Heart right ventricle (tissue), 16 donors: ENCODE measurements around the gene KCTD5. TPM values are rescaled to one million over a fixed set of nuclear protein-coding genes. Genes with fewer than 3 reads are reported as not detected.

Experiments used
- ATAC-seq, 8 donors: fragments of 200-7000 bp; cut with Tn5 transposase; one replicate each; pipeline ENCODE4 v1.9.1; 2020; ENCODE audit warnings: mild to moderate bottlenecking in 8 of 8, moderate library complexity in 8 of 8, moderate number of reproducible peaks in 1 of 8
- DNase-seq, 2 donors: peaks; one replicate each; pipeline ENCODE4 v3.0.0-alpha.2; 2020
- H3K27ac ChIP-seq, 10 donors: fragments of 200-600 bp; sonication (generic) in 2 of 10; one replicate each; pipeline versions ENCODE4 v1.5.0 to v1.8.0; 2020 to 2022; ENCODE audit warnings: mild to moderate bottlenecking in 3 of 10
- H3K27me3 ChIP-seq, 7 donors: fragments of 200-600 bp; one replicate each; pipeline ENCODE4 v1.8.0; 2021 to 2022; ENCODE audit warnings: mild to moderate bottlenecking in 2 of 7
- H3K36me3 ChIP-seq, 9 donors: fragments of 200-600 bp; sonication (generic) in 1 of 9; one replicate each; pipeline versions ENCODE4 v1.5.0 to v1.8.0; 2020 to 2022; ENCODE audit warnings: mild to moderate bottlenecking in 2 of 9
- H3K4me1 ChIP-seq, 9 donors: fragments of 200-600 bp; sonication (generic) in 1 of 9; one replicate each; pipeline versions ENCODE4 v1.5.0 to v1.8.0; 2020 to 2022; ENCODE audit warnings: mild to moderate bottlenecking in 4 of 9
- H3K4me3 ChIP-seq, 10 donors: fragments of 200-600 bp; sonication (generic) in 2 of 10; one replicate each; pipeline versions ENCODE4 v1.5.0 to v1.8.0; 2020 to 2022; ENCODE audit warnings: mild to moderate bottlenecking in 7 of 10, moderate library complexity in 2 of 10
- H3K9me3 ChIP-seq, 11 donors: fragments of 200-600 bp in 10 of 11; sonication (generic) in 2 of 11; one replicate each; pipeline versions ENCODE4 v1.5.0 to v1.8.0; 2013 to 2022; ENCODE audit warnings: mild to moderate bottlenecking in 2 of 11, control low read depth in 1 of 11, moderate library complexity in 1 of 11
- WGBS, 2 donors: extraction: QIAGEN DNeasy Blood & Tissue Kit; methylation state at CpG; one replicate each; pipeline ENCODE4 v1.1.7; 2013; ENCODE audit warnings: inconsistent platforms in 1 of 2; 5-methylcytosine and 5-hydroxymethylcytosine counted together
- intact Hi-C, 10 donors: fragments of 100-400 bp; cut with DNase I; formaldehyde crosslinking; loops; one replicate each; pipeline versions ENCODE4 v1.11.1 to v1.14.2; 2022
- polyA plus RNA-seq, 2 donors: library from polyadenylated mRNA; stranded (reverse); fragments of 200-250 nt; gene quantifications; one replicate each; pipeline ENCODE4 v1.2.3, GENCODE V29; 2013
- total RNA-seq, 10 donors: library from RNA; stranded (reverse); fragmentation: NEBNext Ultra II Directional in 3 of 10; extraction: Animal tissue kit (Norgen Biotek cat#: 25700) in 3 of 10; gene quantifications; one replicate each; pipeline versions ENCODE4 v1.2.1 to v1.2.4, GENCODE V29; 2021 to 2023
- TF ChIP-seq, protein P1 (sequence below), 9 donors: fragments of 200-600 bp; sonication (generic) in 2 of 9; IDR thresholded peaks; one replicate each; pipeline versions ENCODE4 v1.5.0 to v1.8.0; 2021 to 2022; ENCODE audit warnings: antibody characterized with exemption in 9 of 9, mild to moderate bottlenecking in 5 of 9, moderate library complexity in 1 of 9
- donor health status: Arrhythmogenic right ventricular cardiomyopathy.
- donor health status: ischemic (EF 13 %, LVEDD 7.1; RV severe dilation, severe dysfunction).
- donor health status: healthy with polysubstance abuse.
- donor health status: DM: no; HTN: yes; CAD: no.
- donor health status: DM: no; HTN: no; CAD: no.
- donor health status: ischemic (EF 25% LVEDD 6.9; RV normal size, moderate dysfunction).
- donor health status: ischemic (EF 25% LVEDD 5.7; RV mildly dilated, moderate dysfunction).
- donor health status: healthy.
- donor health status: DM: yes; HTN: yes; CAD: no.
- donor health status: Ischemic cardiomyopathy.
- donor health status: ischemic (EF 35%, LVEDD 5.7; RV mildly dilated, moderate dysfunction).
- donor health status: nonischemic (EF 11% LVEDD 7.7; RV severe dilation, severe dysfunction).
- donor health status: DM: yes; HTN: yes; CAD: no.
- donor health status: PGD.
- donor health status: ischemic (EF 29% LVEDD 5.4; RV normal size, mild dysfunction).
- donor health status: nonischemic (EF 23%, LVEDD 6.1; RV moderate dilation, normal function).

KCTD5 gene
- total and polyA plus RNA-seq, 12 donors: 8.5 to 22.4 (median 11.6) TPM

DNA sequence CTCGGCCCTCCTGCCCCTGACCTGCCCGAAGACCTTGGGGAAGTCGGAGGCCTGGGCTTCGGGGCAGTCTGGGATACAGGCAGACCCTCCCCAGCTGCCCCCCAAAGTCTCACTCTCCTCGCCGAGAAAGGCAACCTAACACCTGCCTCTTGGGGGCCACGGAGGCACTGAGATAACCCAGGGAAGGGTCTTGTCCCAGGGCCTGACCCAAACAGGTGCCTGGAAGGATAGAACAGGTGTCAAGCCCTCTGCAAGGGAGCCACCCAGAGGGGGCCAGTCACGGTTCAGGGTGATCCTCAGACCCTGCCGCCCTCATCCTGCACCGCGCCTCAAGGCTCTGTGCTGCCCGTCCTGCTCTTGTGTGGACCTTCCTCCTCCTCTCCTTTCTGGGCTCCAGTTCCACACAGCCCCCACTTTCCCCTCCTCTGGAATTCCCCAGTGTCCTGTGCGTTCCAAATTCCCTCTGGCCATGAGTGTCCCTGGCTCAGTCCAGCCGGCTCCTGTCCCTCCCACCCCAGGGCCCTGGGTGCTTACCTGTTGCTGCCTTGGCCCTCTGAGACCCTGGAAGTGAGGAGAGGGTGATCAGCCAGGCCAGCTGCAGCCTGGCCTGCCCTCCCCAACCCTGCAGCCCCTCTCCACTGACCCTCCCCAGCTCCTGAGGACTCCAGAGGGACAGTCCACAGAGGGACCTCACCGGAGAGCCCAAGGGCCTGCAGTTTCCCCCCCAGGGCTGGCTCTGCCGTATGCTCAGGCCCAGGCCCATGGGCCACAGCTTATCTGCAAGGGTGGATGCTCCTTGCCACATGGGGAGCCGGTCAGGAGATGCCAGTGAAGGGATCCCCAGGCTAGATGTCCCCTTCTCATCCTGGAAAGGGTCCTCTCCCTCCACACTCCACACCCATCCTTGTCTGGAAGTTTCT, 33.9 kb downstream of the KCTD5 start:
- no peak overlapping the region for H3K27ac ChIP-seq
- no peaks in the 10 kb centered on the region for H3K36me3 ChIP-seq
- 59 to 63% methylated on average over 17 of the region's 17 CpGs for whole genome bisulfite sequencing, 2 donors
- intact Hi-C loops: loop anchor here in 1 of 10 donors (5.0 kb wide), 1 partner anchor 34 kb away; the partner anchor contains the start of gene KCTD5
- TF ChIP-seq, protein P1, sequence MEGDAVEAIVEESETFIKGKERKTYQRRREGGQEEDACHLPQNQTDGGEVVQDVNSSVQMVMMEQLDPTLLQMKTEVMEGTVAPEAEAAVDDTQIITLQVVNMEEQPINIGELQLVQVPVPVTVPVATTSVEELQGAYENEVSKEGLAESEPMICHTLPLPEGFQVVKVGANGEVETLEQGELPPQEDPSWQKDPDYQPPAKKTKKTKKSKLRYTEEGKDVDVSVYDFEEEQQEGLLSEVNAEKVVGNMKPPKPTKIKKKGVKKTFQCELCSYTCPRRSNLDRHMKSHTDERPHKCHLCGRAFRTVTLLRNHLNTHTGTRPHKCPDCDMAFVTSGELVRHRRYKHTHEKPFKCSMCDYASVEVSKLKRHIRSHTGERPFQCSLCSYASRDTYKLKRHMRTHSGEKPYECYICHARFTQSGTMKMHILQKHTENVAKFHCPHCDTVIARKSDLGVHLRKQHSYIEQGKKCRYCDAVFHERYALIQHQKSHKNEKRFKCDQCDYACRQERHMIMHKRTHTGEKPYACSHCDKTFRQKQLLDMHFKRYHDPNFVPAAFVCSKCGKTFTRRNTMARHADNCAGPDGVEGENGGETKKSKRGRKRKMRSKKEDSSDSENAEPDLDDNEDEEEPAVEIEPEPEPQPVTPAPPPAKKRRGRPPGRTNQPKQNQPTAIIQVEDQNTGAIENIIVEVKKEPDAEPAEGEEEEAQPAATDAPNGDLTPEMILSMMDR (IDR thresholded peaks at IDR 0.05): no peak
- no peaks in the 10 kb centered on the region for H3K27me3 ChIP-seq
- peak overlapping the region in 5 of 10 donors; percentile 14 to 28 (median 15) for H3K4me3 ChIP-seq
- DNase-seq (no peak), ATAC-seq (no peak)
- no peaks in the 10 kb centered on the region for H3K9me3 ChIP-seq
- H3K4me1 ChIP-seq: peaks cover 3 to 35% (median 24%) of the 10 kb centered on the region in 9 donors

GRCh38 chr16:2716948-2717347, 34.6 kb downstream of the KCTD5 start:
- no peak for DNase-seq
- 79 to 81% methylated on average over 10 of the region's 10 CpGs for WGBS, 2 donors
- Histone ChIP-seq H3K4me3 (no peak overlapping the region), H3K4me1 (peaks cover 3 to 40% (median 30%) of the 10 kb centered on the region in 9 donors), H3K27me3 (no peaks in the 10 kb centered on the region), H3K36me3 (no peaks in the 10 kb centered on the region), H3K9me3 (no peaks in the 10 kb centered on the region), H3K27ac (no peak overlapping the region)
- ATAC-seq: no peak
- TF ChIP-seq, protein P1 (IDR thresholded peaks at IDR 0.05): no peak
- intact Hi-C loops: loop anchor here in 1 of 10 donors (5.0 kb wide), 1 partner anchor 35 kb away; the partner anchor contains the start of gene KCTD5

GRCh38 chr16:2717383-2718263, 35.3 kb downstream of the KCTD5 start:
- Histone ChIP-seq H3K36me3 (no peaks in the 10 kb centered on the region), H3K27me3 (no peaks in the 10 kb centered on the region), H3K27ac (no peak overlapping the region), H3K4me1 (peaks cover 3 to 40% (median 30%) of the 10 kb centered on the region in 9 donors), H3K4me3 (no peak overlapping the region), H3K9me3 (no peaks in the 10 kb centered on the region)
- TF ChIP-seq, protein P1 (IDR thresholded peaks at IDR 0.05): no peak
- no peak for ATAC-seq
- 78 to 81% methylated on average over 21 of the region's 21 CpGs for WGBS, 2 donors
- no peak for DNase-seq
- intact Hi-C loops: loop anchor here in 1 of 10 donors (5.0 kb wide), 1 partner anchor 35 kb away; the partner anchor contains the start of gene KCTD5
